NCI-H2196 (cell line): ENCODE measurements around the gene LACRT.
"Not testable (repeated sequence)": the region's sequence is repeated elsewhere in the genome, so short reads cannot be mapped to it uniquely, and the experiment has no call there.

Experiments used
- DNase-seq: peaks from one replicate; lab custom pipeline; 2025; ENCODE audit not compliant: unreplicated experiment; lab: John Stamatoyannopoulos, UW

LACRT gene

DNA sequence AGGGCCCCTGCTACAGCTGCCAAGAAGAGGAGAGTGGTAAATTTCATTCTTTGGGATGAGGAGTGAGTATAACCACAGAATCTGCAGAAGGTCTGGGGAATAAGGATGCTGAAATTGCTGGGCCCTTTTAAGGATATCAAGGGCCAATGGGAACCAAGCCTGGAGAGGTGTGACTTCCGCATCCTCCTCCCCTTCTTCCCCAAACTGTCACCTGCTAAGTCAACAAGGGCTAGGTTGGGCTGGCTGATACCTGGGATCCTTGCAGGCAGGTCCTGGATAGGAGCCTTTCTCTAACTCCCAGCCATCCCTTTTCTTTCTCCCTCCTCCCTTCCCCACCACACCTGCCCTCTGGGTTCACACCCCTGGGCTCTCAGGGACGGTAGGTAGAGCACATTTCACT is at the start of gene LACRT:
TSS of gene LACRT (minus strand) at position 101 of the 400 bp plus-strand sequence. CDS start at position 47, 54 bp downstream.
- DNase-seq: no peak

DNA sequence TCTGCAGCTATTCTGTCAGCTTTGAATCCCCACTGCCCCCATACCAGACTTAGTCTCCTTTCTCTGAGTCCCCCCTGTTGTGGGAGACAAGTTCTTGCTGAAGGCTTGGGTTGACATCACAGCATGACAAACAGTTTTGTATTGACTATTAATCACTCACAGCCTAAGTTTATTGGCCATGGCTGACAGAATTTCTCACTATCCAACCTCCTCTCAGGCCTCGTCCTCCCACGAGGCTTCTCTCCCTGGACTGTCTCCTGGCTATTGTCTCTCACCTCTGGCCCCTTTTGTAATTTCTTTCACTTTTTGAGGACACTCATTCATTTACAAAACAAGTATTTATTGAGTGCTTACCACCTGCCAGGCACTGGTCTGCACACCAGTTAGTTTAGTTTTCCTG is 48.7 kb upstream of the LACRT start:
- DNase-seq: peak; percentile 20

GRCh38 chr12:54682674-54683073 is 48.0 kb upstream of the LACRT start:
- DNase-seq: no peak

GRCh38 chr12:54680374-54680773 is 45.7 kb upstream of the LACRT start:
- DNase-seq: no peak

GRCh38 chr12:54678131-54678530 is 43.4 kb upstream of the LACRT start:
- DNase-seq: no peak

DNA sequence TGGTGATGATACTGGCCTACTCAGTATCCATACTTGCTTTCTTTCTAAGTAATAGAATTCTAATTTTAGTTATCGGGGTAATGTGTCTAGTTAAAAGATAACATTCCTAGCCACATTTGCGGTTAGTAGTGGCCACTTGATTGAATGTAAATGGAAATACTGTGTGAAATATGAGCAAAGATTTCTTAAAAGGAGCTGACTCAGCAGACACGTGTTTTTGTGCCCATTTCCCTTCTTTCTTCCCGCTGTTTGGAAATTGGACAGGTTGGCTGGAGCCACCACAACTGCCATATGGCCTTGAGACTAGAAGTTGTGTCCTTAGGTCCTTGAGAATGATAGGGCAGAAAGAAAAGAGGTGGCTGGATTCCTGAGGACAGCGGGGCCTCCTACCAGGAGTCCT is 33.2 kb upstream of the LACRT start:
- no peak for DNase-seq

DNA sequence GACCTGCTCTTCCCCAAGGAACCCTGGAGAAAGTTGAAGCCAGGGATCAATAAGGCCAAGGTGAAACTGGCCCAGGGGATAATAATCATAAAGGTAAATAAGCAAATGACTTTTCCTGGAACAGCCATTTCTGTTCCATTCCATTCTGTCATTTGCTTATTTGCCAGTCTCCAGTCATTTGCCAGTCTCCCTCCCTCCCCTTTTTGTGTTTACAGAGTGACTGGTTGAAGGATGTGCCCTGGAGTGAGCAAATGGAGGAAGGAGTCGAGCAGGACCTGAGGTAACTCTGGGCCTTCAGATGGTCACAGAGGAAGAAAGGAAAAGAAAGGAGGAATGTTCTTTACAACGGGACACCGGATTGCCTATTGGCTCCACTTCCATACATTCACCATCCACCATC is 31.3 kb upstream of the LACRT start:
- DNase-seq: no peak

DNA sequence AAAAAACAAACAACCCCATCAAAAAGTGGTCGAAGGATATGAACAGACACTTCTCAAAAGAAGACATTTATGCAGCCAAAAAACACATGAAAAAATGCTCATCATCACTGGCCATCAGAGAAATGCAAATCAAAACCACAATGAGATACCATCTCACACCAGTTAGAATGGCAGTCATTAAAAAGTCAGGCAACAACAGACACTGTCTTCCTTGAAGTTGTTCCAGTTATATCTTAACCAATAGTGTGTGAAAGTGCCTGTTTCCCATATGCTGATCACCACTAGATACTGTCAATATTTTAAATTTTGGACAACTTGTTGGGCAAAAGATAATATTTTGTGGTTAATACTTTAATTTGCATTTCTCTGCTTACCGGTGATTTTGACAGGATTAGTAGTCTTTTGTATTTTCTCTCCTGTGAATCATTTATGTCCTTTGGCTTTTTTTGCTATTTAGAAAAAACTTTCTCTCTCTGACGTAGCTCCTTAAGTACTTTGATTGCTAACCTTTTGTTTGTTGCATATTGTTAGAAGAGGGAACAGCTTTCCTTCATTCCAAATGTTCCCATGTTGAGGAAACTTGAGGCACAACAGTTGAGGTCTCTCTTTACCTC is 30.4 kb upstream of the LACRT start:
- not testable (repeated sequence) for DNase-seq

DNA sequence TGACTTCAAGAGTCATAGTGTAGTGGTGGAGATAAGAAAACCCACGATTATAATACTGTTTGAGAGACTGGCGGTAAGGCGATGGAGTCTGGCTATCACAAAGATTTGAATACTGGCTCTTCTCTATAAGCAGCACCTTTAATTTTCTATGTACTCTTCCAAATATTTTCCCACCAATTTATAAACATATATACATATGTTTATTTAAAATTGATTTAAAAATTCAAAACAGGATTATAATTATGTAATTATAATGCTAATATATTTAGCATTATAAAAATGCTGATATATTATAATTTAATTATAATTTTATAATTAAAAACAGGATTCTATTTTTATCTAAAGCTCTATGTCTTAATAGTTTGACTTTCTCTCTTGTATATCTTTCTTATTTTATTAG is 28.9 kb upstream of the LACRT start:
- DNase-seq: no peak

DNA sequence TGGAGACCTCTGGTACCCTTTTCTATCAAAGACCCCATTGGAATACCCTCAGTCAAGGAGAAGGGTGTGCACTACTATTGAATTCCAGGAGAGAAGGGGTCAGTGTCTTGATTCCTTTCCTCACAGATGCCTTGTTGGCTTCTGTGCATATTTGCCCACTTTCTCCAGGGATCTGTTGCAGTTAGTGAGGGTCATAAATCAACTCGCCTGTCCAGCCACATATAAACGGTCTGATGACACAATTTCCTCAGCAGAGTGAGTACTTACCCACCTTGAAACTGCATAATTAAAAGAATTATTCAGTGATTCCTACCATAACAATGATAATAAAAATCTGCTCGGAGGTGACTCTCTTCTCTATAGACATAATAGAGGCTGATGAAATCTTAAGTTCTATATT is 27.3 kb upstream of the LACRT start:
- DNase-seq: no peak

DNA sequence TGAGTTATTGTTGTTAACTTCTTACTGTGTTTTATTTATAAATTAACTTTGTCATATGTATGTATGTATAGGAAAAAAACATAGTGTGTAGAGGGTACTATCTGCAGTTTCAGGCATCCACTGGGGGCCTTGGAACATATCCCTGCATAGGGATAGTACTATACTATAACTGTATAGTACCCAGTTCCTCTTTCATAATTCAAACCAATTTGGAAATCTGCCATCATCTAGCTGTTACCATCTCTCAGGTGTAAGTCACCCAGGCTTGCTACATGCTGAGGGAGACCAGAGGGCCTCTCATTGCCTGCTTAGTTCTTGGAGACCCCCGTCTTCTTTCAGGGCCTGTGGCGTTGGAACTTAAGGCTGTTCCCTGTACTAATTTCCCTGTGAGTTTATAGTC is 26.4 kb upstream of the LACRT start:
- DNase-seq: no peak

- DNase-seq: no peak
Measured at GRCh38 chr12:54660320-54660962, 25.7 kb upstream of the LACRT start.

DNA sequence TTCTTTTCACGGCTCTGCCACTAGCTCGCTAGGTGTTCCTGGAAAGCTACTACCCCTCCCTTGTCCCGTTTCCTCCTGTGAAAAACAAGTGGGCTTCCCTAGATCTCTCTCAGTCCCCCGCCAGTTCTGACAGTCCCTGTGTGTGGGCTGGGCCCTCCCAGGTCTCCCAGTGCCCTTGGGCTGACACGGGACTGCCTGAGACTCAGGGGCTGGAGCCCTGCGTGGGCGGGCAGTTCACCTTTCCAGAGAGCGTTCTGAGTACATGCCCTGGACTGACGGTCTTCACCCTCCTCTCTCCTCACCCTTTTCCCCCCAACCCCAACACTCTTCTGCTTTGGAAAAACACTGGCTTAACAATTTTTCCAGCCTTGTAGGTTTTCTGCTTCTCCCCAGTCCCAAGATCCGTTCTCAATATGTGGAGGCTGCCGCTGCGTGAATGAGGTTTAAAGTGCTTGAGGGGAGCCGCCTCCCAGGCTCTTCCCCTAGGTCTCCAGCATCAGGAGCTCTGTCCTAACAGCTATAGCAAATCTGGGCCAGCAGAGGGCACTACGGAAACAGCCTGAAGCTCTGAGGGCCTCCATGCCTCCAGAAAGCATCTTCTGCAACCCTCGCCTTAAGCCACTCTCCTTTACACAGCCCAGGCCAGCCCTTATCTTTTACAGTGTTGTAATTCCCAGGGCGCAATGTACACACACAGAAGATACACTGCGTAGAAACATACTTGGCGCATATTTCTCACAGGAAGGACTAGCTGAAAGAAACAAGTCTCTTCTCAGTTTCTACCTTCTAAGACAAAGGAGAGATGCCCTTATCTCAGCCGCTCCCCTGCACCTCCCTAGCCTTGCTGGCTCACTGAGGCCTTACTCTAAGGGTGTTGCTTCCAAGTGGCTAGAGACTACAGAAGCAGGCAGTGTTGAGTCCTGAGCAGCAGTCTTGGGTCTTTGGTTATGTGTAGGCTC is 23.9 kb upstream of the LACRT start:
- peak; percentile 52 for DNase-seq

DNA sequence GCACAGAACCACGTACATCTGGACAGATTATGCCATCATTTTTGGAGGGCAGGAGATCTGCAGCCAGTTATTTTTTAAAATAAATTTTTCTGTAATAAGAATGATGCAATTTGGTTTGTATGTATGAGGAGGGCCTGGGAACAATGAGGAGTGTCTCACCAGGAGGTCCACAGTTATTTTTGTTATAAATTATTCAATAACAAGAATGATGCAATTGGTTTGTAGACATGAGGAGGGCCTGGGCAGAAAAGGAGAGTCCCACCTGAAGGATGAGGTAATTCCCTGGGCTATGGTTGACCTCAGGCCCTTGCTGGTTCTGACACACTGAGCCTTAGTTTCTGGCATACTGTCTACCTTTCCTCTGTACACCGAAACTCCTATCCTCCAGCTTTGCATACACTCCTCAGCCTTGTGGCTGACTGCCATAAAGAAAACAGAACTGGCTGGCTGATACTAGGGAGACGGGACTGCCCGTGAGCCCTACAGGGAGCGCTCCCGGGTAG is 22.5 kb upstream of the LACRT start:
- no peak for DNase-seq

GRCh38 chr12:54654926-54655325 is 20.2 kb upstream of the LACRT start:
- DNase-seq: no peak

DNA sequence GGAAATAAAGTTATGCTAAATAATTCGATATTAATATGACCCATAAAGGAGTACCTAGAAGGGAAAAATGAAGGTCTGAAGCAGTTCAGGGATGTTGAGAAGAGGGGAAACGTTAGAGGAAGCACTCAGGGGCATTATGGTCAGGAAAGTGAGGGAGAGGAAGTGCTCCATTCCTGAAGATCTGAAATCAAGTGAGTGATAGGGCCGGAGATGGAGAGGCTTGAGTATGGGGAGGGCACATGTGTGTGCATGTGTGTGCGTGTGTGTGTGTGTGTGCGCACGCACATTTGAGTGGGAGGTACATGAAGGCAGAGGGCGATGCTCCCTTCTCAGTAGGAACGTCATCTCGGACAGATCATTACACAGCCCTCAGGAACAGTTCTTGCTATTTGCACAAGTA is 18.3 kb upstream of the LACRT start:
- no peak for DNase-seq

DNA sequence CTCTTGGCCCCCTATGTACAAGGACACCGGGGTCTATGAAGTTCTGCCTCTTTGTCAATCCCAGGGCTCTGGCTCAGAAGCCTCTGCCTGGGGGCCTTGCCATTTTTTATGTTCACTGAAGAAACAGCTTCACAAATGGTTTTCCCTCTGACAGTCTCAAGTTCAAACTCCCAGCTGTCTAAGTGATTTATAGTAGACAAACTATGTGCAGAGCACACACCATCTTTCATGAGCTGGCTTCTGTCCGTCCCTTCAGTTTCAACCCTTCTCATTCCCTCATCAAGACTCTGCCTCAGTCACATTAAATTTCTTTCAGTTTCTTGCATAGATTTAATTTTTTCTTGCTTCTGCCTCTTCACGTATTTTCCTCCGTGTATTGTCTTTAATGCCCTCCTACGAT is 16.2 kb upstream of the LACRT start:
- DNase-seq: no peak

GRCh38 chr12:54650409-54650808 is 15.7 kb upstream of the LACRT start:
- DNase-seq: no peak

GRCh38 chr12:54649825-54650224 is 15.1 kb upstream of the LACRT start:
- no peak for DNase-seq

DNA sequence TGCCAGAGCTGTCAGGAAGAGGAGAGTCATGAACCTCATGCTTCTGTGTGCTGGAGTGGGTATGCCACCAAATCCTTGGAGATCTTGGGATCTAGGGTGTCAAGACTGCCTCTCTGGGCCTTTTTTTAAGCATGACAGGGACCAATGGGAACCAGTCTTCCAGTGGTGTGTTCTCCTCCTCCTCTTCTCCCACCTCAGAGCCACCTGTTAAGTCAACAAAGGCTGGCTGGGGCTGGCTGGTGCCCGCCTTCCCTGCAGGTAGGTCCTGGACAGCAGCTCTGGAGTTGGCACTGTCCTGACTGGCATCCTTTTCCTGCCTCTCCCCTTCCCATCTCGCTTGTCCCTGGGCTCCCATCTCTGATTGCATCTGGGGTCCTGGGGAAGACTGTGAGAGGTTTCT is 13.6 kb upstream of the LACRT start, which contains the start of gene DCD:
TSS of gene DCD (minus strand) at position 101 of the 400 bp plus-strand sequence. CDS start at position 39, 62 bp downstream.
- DNase-seq: no peak

- no peak for DNase-seq
Measured at GRCh38 chr12:54641554-54641953, 6.9 kb upstream of the LACRT start.

- DNase-seq: no peak
Measured at GRCh38 chr12:54641089-54641488, 6.4 kb upstream of the LACRT start.
